Astrocyte of the cerebellum (primary cell): ENCODE measurements around the gene CHST11.
A peak's percentile ranks its signal among the peaks of the same experiment; 100 is the strongest.
"Not testable (repeated sequence)": the region's sequence is repeated elsewhere in the genome, so short reads cannot be mapped to it uniquely, and the experiment has no call there.

ENCODE experiments used
- DNase-seq: peaks from one replicate; pipeline ENCODE4 v3.0.0-alpha.2; 2011; ENCODE audit warnings: low read depth
- H3K4me3 ChIP-seq: 2 replicates; pipeline ENCODE4 v1.5.1; 2011; ENCODE audit warnings: mild to moderate bottlenecking, low read depth, low read length, moderate library complexity
- in situ Hi-C: cut with HindIII; loops from 2 replicates; pipeline ENCODE4 v1.10.0; 2017; ENCODE audit warnings: low sequenced_read_pairs
- TF ChIP-seq, protein P1 (sequence below): IDR thresholded peaks from 2 replicates; pipeline ENCODE4 v1.5.1; 2012; ENCODE audit warnings: low read length, low read depth, moderate library complexity, mild to moderate bottlenecking; ENCODE audit errors: missing control alignments

The CHST11 gene

DNA sequence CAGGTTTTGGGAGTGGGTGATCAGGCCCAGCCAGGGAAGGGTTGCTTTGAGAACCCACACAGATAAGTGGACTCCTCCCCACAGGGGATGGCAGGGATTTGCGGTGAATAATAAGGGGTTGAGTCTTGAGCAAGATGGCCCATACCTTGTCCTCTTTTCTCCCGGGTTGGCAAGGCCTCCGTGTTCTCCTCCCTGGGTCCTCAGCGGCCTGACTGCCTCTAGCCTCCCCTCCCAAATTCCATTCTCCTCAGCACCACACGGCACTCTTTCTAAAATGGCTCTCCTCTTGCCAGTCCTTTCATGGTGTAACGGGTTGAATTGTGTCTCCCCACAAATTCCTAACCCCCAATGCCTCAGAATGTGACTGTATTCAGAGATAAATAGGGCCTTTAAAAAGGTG, 70.0 kb downstream of the CHST11 start:
- in situ Hi-C loops: no loop called here
- no peak overlapping the region for H3K4me3 ChIP-seq
- TF ChIP-seq, protein P1, sequence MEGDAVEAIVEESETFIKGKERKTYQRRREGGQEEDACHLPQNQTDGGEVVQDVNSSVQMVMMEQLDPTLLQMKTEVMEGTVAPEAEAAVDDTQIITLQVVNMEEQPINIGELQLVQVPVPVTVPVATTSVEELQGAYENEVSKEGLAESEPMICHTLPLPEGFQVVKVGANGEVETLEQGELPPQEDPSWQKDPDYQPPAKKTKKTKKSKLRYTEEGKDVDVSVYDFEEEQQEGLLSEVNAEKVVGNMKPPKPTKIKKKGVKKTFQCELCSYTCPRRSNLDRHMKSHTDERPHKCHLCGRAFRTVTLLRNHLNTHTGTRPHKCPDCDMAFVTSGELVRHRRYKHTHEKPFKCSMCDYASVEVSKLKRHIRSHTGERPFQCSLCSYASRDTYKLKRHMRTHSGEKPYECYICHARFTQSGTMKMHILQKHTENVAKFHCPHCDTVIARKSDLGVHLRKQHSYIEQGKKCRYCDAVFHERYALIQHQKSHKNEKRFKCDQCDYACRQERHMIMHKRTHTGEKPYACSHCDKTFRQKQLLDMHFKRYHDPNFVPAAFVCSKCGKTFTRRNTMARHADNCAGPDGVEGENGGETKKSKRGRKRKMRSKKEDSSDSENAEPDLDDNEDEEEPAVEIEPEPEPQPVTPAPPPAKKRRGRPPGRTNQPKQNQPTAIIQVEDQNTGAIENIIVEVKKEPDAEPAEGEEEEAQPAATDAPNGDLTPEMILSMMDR: no peak
- DNase-seq: no peak

GRCh38 chr12:104527653-104528052, 70.9 kb downstream of the CHST11 start:
- DNase-seq, in situ Hi-C loops, H3K4me3 ChIP-seq: not testable (repeated sequence)

- TF ChIP-seq, protein P1: no peak
- no peak for DNase-seq
- no peak overlapping the region for H3K4me3 ChIP-seq
- in situ Hi-C loops: no loop called here
Measured at GRCh38 chr12:104529130-104529874, 72.6 kb downstream of the CHST11 start.

- TF ChIP-seq, protein P1: no peak
- in situ Hi-C loops: no loop called here
- no peak for DNase-seq
- H3K4me3 ChIP-seq: no peak overlapping the region
Measured at GRCh38 chr12:104532636-104533035, 75.9 kb downstream of the CHST11 start.

GRCh38 chr12:104533134-104533533, 76.4 kb downstream of the CHST11 start:
- H3K4me3 ChIP-seq: no peak overlapping the region
- in situ Hi-C loops: no loop called here
- TF ChIP-seq, protein P1: no peak
- peak; percentile 36 for DNase-seq

GRCh38 chr12:104534162-104534856, 77.6 kb downstream of the CHST11 start:
- in situ Hi-C loops: no loop called here
- DNase-seq: no peak
- TF ChIP-seq, protein P1: no peak
- H3K4me3 ChIP-seq: no peak overlapping the region

GRCh38 chr12:104534857-104535248, 78.1 kb downstream of the CHST11 start:
- TF ChIP-seq, protein P1: no peak
- in situ Hi-C loops: no loop called here
- no peak for DNase-seq
- H3K4me3 ChIP-seq: no peak overlapping the region
